Natural killer cell treated with Interleukin-12 subunit alpha and Interleukin-12 subunit beta and Interleukin-15 and Interleukin-18, amount 100 ng/mL, for 72 hours (primary cell): Measurements from ENCODE around the gene LRRC4C. TPM values are rescaled to one million over a fixed set of nuclear protein-coding genes. Genes with fewer than 3 reads are reported as not detected.

Experiments used
- ATAC-seq, 2 donors: fragments of 150-1000 bp; cut with Tn5 transposase in 1 of 2; sonication (Bioruptor Pico), chemical (Tn5 transposase) in 1 of 2; 2 replicates each; pipeline ENCODE4 v1.10.0; 2021
- DNase-seq: peaks from one replicate; pipeline ENCODE4 v3.0.0; 2022; ENCODE audit warnings: low spot score
- H3K27ac Mint-ChIP-seq, 2 donors: 1 replicate in 1 of 2; 2 replicates in 1 of 2; pipeline ENCODE4 v1.8.0; 2022; ENCODE audit warnings: mixed read lengths in 2 of 2, mild to moderate bottlenecking in 1 of 2, moderate library complexity in 1 of 2
- H3K27me3 Mint-ChIP-seq, 2 donors: 1 replicate in 1 of 2; 2 replicates in 1 of 2; pipeline ENCODE4 v1.8.0; 2022; ENCODE audit warnings: mixed read lengths in 2 of 2
- H3K36me3 Mint-ChIP-seq: one replicate; pipeline ENCODE4 v1.8.0; 2022; ENCODE audit warnings: mixed read lengths
- H3K4me1 Mint-ChIP-seq, 2 donors: 1 replicate in 1 of 2; 2 replicates in 1 of 2; pipeline ENCODE4 v1.8.0; 2022; ENCODE audit warnings: low read depth in 2 of 2, mixed read lengths in 2 of 2, mild to moderate bottlenecking in 1 of 2
- H3K4me3 Mint-ChIP-seq: one replicate; pipeline ENCODE4 v1.8.0; 2022; ENCODE audit warnings: mixed read lengths
- H3K9me3 Mint-ChIP-seq: 2 replicates; pipeline ENCODE4 v1.8.0; 2022; ENCODE audit warnings: mixed read lengths
- total RNA-seq, 2 donors: library from RNA; stranded (reverse); gene quantifications; one replicate each; pipeline ENCODE4 v1.2.3, GENCODE V29; 2022

Gene LRRC4C
- total RNA-seq, 2 donors from 2014 or later: not detected

DNA sequence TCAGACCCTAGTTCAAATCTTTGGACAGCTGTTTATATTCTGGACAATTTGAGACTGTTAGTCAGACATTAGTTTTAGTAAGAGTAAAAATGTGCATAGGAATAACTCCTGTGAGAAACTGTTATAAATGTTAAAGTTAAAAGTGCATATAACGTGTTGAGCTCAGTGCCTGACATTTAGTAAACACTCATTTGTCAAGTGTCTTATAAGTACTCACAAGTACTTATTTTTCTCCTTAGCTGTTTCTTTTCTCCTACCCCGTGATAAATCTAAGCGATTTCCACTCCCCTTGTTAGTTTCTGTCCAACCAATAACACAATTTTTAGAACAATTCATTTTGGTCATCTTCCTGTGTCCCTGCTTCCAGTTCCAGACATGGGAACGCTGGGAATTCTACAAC, 59.3 kb downstream of the LRRC4C start:
- Mint-ChIP-seq H3K27me3 (no peaks in the 10 kb centered on the region), H3K36me3 (peaks cover 4% of the 10 kb centered on the region), H3K4me1 (no peaks in the 10 kb centered on the region), H3K9me3 (peaks cover 18% of the 10 kb centered on the region), H3K27ac (no peak overlapping the region), H3K4me3 (no peak overlapping the region)
- no peak for ATAC-seq
- DNase-seq: no peak

DNA sequence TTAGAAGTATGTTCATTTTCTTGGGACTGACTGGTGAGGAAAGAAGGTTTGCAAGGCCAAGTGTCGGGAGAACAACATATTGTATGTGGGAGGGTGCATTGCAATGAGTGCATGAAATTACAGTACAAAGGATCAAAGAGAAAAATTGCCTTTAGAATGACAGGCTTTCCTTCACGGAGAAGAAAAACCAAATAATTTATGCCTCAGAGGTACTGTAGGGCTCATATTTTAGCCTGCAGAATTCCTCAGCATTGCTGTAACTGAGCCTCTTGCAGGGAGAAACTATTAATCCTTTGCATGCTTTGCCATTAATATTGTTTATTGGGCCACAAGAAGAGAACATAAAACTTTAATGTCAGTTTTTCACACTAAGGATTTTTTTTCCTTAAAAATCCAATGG, 60.1 kb downstream of the LRRC4C start:
- no peak for ATAC-seq
- no peak overlapping the region for H3K27ac Mint-ChIP-seq

DNA sequence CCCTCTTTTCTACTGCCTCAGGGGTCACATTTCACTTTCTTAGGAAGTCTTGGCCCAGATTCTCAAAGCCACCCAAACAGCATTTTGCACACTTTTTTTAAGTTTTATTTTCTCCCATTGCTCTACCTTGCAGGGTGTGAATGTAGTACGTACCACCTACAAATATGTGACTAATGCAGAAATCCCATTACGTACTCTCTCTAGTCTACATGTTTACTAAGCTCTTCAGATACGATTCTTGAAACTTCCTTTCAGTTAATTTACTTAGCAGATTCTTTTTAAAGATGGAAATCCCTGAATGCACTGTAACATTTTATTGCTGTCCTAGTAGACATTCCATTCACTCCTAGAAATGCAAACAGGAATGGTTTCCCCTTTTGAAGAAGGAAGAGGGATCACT, 61.3 kb downstream of the LRRC4C start:
- H3K27ac Mint-ChIP-seq: no peak overlapping the region
- H3K4me3 Mint-ChIP-seq: no peak overlapping the region
- peaks cover 17% of the 10 kb centered on the region for H3K9me3 Mint-ChIP-seq
- H3K27me3 Mint-ChIP-seq: no peaks in the 10 kb centered on the region
- peaks cover 4% of the 10 kb centered on the region for H3K36me3 Mint-ChIP-seq
- ATAC-seq: no peak
- no peaks in the 10 kb centered on the region for H3K4me1 Mint-ChIP-seq
- no peak for DNase-seq

More for the DNA sequence above, 60.1 kb downstream of the LRRC4C start:
- no peak for DNase-seq
- H3K36me3 Mint-ChIP-seq: peaks cover 4% of the 10 kb centered on the region
- peaks cover 18% of the 10 kb centered on the region for H3K9me3 Mint-ChIP-seq
- no peaks in the 10 kb centered on the region for H3K27me3 Mint-ChIP-seq
- no peaks in the 10 kb centered on the region for H3K4me1 Mint-ChIP-seq
- H3K4me3 Mint-ChIP-seq: no peak overlapping the region

DNA sequence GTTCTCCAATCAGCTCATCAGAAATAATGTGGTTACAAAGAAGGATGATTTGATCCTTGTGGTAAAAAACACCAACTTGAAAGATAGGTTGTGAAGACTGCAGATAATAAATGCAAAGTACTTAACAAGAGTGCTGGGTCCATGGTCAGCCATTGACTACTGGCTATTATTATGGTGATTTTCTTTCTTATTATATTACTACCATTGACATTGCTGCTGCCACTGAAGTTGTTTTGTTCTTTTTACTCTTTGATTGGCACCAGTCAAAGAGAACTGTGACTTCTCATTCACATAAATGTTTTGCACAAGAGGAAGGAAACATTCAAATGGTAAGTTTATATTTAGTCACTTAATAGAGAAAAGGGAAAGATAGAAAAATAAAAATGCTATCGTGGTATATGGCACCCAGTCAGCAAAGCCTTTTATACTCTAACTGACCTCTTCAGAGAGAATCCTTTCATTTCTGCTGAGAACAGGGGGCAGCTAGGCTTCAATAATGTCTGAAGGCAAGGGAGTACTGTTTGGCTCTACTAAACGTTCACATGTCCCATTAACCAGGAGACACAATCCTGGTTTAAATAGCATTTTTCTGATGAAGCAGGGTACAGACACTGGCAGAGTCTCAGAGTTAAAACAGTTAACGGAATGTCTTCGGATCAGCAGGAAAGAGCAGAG, 64.8 kb downstream of the LRRC4C start:
- no peak for ATAC-seq
- H3K4me1 Mint-ChIP-seq: no peaks in the 10 kb centered on the region
- H3K36me3 Mint-ChIP-seq: peaks cover 4% of the 10 kb centered on the region
- H3K27me3 Mint-ChIP-seq: no peaks in the 10 kb centered on the region
- no peak overlapping the region for H3K4me3 Mint-ChIP-seq
- H3K9me3 Mint-ChIP-seq: peaks cover 20% of the 10 kb centered on the region
- DNase-seq: no peak
- H3K27ac Mint-ChIP-seq: no peak overlapping the region

DNA sequence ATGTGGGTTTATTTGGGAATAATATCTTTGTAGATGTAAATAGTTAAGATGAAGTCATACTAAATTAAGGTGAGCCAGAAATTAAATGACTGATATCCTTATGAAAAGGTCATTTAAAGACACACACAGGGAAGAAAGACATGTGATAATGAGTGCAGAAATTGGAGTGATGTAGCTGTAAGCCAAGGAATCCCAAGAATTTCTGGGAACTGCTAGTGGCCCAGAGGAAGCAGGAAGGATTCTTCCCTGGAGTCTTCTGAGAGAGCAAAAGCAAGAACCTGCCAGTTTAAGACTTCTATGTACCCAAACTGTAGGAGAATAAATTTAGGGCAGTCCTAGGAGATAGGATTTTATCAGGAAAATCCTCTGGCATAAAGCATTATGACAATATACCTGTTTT, 66.9 kb downstream of the LRRC4C start:
- no peak overlapping the region for H3K27ac Mint-ChIP-seq
- peaks cover 19% of the 10 kb centered on the region for H3K9me3 Mint-ChIP-seq
- H3K27me3 Mint-ChIP-seq: no peaks in the 10 kb centered on the region
- no peak overlapping the region for H3K4me3 Mint-ChIP-seq
- H3K4me1 Mint-ChIP-seq: no peaks in the 10 kb centered on the region
- DNase-seq (no peak), ATAC-seq (no peak)
- no peaks in the 10 kb centered on the region for H3K36me3 Mint-ChIP-seq

DNA sequence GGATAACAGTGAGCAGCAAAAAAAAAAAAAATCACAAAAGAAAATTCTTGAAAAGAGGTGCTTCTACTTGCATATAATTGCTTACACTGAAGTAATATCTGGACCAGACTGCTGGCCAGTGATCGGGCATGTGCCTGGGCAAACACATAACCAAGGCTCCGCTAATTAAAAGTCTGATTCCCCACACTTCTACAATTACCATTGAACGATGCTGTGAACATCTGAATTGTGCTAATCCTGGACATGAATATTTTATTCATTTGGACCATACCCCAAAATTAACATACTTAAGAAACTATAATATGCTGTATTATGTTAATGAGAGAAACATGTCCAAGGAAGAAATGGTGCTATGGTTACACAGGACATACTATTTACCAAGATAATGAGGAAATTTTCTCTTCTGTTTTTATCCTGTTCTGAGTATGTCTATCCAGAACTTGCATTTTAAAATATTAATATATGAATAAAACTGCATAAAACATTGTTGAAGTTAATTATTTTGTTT, 69.8 kb downstream of the LRRC4C start:
- Mint-ChIP-seq H3K27me3 (no peaks in the 10 kb centered on the region), H3K4me1 (no peaks in the 10 kb centered on the region), H3K27ac (no peak overlapping the region), H3K4me3 (no peak overlapping the region), H3K9me3 (peaks cover 20% of the 10 kb centered on the region), H3K36me3 (no peaks in the 10 kb centered on the region)
- DNase-seq (no peak), ATAC-seq (no peak)

DNA sequence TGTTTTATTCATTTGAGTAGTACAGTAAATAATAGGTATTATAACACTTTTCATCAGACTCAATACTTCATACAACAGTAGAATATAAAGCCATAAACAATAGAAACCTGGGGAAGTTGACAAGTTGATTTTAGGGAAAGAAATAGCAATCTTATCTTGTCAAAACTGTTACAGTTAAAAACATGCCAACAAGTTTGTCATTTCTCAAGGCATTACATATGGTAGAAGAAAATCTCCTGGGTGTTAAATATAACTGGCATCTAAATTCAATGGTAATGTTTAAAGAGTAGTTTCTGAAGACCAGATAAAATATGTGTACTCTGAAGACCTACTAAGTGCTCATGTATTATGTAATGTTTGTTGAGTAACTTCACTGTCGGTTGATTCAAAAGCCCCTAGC, 75.1 kb downstream of the LRRC4C start:
- Mint-ChIP-seq H3K27ac (no peak overlapping the region), H3K4me3 (no peak overlapping the region), H3K36me3 (no peaks in the 10 kb centered on the region), H3K4me1 (no peaks in the 10 kb centered on the region), H3K27me3 (no peaks in the 10 kb centered on the region), H3K9me3 (peaks cover 16% of the 10 kb centered on the region)
- DNase-seq (no peak), ATAC-seq (no peak)

DNA sequence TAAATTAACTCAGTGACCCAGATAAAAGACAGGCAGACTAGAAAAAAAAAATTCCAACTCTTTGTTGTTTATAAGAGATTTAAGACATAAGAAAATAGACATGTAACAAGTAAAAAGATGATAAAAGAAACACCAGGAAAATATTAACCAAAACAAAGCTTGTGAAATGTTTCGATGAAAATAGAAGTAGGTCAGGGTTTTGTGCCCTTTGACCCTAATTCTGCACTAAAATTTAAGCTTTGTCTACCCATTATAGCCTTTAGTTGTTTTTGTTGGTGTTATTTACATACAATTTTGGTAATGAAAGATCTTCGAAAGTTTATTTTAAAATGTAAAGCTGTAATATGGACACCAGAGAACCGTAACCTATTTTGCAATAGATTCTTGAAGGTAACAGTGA, 75.7 kb downstream of the LRRC4C start:
- Mint-ChIP-seq H3K4me3 (no peak overlapping the region), H3K9me3 (peaks cover 12% of the 10 kb centered on the region)
- no peak for ATAC-seq

DNA sequence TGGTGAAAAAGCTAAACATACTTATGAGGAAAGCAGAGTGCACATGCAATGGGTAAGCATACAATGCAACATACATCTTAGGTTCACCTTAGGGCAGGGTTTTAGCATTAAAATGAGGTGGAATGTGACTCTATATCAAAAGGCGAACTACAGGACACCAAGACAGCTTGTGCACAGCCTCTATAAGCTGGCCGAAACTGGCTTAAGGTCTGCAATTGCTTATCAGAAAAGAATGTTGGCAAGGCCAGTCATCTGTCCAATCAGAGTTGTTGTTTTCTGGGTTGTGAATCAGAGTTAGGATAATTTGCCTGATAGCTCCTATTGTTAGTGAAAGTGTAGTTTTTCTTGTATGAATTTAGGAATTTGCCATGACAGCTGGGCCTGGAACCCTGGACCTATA, 76.5 kb downstream of the LRRC4C start:
- no peaks in the 10 kb centered on the region for H3K4me1 Mint-ChIP-seq
- no peaks in the 10 kb centered on the region for H3K36me3 Mint-ChIP-seq
- no peak for ATAC-seq
- peaks cover 6% of the 10 kb centered on the region for H3K9me3 Mint-ChIP-seq
- no peak overlapping the region for H3K4me3 Mint-ChIP-seq
- H3K27me3 Mint-ChIP-seq: no peaks in the 10 kb centered on the region
- H3K27ac Mint-ChIP-seq: no peak overlapping the region
- DNase-seq: no peak

More for the DNA sequence above, 75.7 kb downstream of the LRRC4C start:
- Mint-ChIP-seq H3K4me1 (no peaks in the 10 kb centered on the region), H3K36me3 (no peaks in the 10 kb centered on the region), H3K27me3 (no peaks in the 10 kb centered on the region), H3K27ac (no peak overlapping the region)
- DNase-seq: no peak

DNA sequence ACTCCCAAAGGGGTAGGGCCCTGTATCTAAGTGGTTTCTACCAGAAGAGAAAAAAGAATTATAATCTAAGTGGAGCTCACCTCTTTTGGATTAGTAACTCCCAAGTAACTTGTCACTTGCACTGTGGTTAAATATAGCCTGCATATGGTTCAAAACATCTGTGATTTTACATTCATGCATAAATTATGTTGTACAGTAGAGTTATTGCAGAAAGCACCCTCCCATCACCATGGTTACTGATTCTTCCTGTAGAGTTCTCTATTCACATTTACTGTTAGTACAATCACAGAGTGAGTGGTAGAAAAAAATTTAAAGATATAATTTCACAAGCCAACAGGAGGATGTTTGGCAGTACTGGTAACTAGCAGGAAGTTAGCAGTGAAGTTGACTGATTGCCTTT, 80.4 kb downstream of the LRRC4C start:
- DNase-seq (no peak), ATAC-seq (no peak)
- no peak overlapping the region for H3K27ac Mint-ChIP-seq
- H3K4me1 Mint-ChIP-seq: no peaks in the 10 kb centered on the region
- H3K27me3 Mint-ChIP-seq: no peaks in the 10 kb centered on the region
- no peaks in the 10 kb centered on the region for H3K36me3 Mint-ChIP-seq
- peaks cover 6% of the 10 kb centered on the region for H3K9me3 Mint-ChIP-seq
- no peak overlapping the region for H3K4me3 Mint-ChIP-seq

DNA sequence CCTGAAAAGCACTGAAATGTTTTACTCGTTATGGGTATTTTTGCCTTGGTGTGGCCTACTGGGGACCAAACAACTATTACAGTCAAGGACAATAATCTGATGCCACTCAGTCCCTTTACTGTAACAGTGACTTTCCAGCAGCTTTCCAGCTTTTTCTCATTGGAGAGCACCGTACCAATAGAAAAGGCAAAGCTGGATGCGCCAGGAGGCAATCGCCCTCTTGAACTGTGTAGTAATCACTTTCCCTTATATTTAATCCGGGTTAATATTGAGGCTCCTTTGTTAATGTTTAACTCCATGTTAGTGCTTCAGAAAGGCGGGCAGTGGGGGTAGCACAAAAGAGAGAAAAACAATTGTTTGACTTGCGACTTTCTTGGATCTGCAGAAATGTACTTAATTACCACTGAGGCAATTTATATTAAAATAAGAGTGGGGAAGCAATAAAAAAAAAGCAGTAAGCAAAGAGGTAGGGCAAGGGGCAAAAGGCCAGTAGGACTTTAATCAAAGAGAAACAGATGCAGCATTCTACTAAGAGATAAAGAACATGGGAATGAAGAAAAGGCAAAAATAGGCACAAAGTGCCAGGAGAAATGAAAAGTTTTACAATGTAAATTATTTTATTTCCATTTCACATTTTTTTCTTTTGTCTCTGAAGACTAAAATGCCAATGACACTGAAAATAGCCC, 81.6 kb downstream of the LRRC4C start:
- H3K4me1 Mint-ChIP-seq: no peaks in the 10 kb centered on the region
- no peak overlapping the region for H3K27ac Mint-ChIP-seq
- H3K27me3 Mint-ChIP-seq: no peaks in the 10 kb centered on the region

DNA sequence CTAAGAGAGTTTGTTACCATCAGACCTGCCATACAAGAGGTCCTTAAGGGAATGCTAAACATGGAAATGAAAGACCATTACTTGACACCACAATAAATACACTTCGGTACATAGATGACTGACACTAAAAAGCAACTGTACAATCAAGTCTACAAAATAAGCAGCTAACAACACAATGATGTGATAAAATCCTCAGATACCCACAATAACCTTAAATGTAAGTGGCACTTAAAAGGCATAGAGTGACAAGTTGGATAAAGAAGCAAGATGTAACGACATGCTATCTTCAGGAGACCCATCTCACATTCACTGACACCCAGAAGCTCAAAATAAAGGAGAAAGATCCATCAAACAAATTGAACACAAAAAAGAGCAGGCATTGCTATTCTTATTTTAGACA, 107.6 kb downstream of the LRRC4C start:
- H3K27ac Mint-ChIP-seq: no peak overlapping the region

More for the DNA sequence above, 81.6 kb downstream of the LRRC4C start:
- no peak for ATAC-seq
- DNase-seq: no peak
- H3K9me3 Mint-ChIP-seq: peaks cover 6% of the 10 kb centered on the region
- no peaks in the 10 kb centered on the region for H3K36me3 Mint-ChIP-seq
- no peak overlapping the region for H3K4me3 Mint-ChIP-seq

DNA sequence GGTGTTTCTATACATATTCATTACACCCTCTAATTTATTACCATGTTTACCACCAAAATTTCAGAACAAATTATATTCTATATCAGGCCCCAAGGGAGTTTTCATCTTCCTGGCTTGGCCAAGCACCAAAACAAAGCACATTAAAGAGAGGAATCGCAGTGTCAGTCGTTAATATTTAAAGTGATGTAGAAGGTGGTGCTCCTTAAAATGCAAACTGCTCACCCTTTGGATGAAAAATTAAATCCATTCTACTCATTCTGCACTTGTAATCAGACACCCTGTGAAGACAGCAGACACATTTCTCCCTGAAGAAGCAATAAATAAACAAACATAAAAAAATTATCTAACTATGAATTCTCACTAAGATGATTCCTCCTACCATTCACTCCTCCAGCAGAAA, 113.4 kb downstream of the LRRC4C start:
- H3K27me3 Mint-ChIP-seq: no peaks in the 10 kb centered on the region
- no peak overlapping the region for H3K27ac Mint-ChIP-seq
- DNase-seq (no peak), ATAC-seq (no peak)
- peaks cover 7% of the 10 kb centered on the region for H3K9me3 Mint-ChIP-seq
- no peaks in the 10 kb centered on the region for H3K4me1 Mint-ChIP-seq
- no peak overlapping the region for H3K4me3 Mint-ChIP-seq
- peaks cover 5% of the 10 kb centered on the region for H3K36me3 Mint-ChIP-seq

More for the DNA sequence above, 107.6 kb downstream of the LRRC4C start:
- Mint-ChIP-seq H3K4me3 (no peak overlapping the region), H3K27me3 (no peaks in the 10 kb centered on the region), H3K36me3 (peaks cover 9% of the 10 kb centered on the region), H3K9me3 (peaks cover 24% of the 10 kb centered on the region), H3K4me1 (no peaks in the 10 kb centered on the region)
- ATAC-seq (no peak), DNase-seq (no peak)

DNA sequence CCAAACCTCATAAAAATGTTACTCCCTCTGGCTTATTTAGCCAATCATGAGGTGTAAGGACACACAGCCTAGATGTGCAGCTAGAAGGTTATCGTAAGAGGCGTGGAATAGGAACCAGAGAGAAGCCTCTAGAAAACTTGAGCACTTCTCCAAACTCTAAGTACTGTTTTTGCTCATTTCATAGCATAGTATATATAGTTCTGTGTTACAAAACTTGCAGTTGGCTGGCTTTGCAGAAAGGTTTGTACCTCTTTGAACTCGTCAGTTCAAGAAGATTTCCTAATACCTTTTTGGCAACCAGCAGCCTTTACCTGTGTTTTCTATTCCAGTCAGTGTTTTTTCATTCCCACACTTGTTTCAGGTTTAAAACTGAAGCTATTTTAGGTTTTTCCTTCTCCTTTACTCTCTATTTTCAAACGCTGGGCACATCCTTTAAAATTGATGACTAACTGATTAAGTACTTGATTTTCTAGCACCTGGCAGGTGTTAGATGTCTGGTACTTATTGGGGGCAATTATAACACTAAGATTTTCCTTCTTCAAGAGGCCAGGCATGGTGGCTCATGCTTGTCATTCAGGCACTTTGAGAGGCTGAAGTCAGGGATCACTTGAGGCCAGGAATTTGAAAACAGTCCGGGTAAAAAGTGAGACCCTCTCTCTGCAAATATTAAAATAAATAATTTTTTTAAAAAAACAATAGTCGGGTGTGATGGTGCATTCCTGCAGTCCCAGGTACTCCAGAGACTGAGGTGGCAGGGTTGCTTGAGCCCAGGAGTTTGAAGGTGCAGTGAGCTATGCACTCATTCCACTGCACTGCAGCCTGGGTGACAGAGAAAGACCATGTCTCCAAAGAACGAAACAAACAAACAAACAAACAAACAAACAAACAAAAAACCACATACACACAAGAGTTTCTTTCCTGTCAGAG, 125.2 kb downstream of the LRRC4C start:
- ATAC-seq (no peak), DNase-seq (no peak)
- peaks cover 18% of the 10 kb centered on the region for H3K9me3 Mint-ChIP-seq
- peaks cover 5% of the 10 kb centered on the region for H3K36me3 Mint-ChIP-seq
- H3K4me3 Mint-ChIP-seq: no peak overlapping the region
- H3K27ac Mint-ChIP-seq: no peak overlapping the region
- no peaks in the 10 kb centered on the region for H3K4me1 Mint-ChIP-seq
- H3K27me3 Mint-ChIP-seq: no peaks in the 10 kb centered on the region
